ENCODE measurements around the gene EIF4G3.

DNA sequence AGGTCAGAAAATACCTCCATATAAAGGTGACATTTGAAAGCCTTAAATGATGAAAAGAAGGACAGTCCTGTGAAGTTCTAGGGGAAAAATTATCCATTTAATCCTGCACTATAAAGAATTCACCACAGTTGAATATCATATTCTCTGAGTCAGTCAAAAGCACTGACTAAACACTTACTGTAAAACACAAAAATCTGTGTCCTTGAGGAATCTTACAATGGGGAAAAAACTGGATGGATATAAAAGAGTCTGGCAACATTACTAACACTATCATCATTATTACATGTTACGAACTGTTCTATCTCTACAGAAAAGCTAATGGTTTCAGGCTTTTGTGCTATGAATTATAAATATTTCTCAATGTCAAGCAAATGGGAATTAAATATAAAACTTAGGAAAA is 347.2 kb downstream of the EIF4G3 start:
- TF ChIP-seq, protein P1, sequence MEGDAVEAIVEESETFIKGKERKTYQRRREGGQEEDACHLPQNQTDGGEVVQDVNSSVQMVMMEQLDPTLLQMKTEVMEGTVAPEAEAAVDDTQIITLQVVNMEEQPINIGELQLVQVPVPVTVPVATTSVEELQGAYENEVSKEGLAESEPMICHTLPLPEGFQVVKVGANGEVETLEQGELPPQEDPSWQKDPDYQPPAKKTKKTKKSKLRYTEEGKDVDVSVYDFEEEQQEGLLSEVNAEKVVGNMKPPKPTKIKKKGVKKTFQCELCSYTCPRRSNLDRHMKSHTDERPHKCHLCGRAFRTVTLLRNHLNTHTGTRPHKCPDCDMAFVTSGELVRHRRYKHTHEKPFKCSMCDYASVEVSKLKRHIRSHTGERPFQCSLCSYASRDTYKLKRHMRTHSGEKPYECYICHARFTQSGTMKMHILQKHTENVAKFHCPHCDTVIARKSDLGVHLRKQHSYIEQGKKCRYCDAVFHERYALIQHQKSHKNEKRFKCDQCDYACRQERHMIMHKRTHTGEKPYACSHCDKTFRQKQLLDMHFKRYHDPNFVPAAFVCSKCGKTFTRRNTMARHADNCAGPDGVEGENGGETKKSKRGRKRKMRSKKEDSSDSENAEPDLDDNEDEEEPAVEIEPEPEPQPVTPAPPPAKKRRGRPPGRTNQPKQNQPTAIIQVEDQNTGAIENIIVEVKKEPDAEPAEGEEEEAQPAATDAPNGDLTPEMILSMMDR (IDR thresholded peaks at IDR 0.05; ENCODE audit: low read length): no peak
- no peak for TF ChIP-seq EZH2 (IDR thresholded peaks at IDR 0.05; ENCODE audit: borderline replicate concordance, low read length)

Measured in OCI-LY1 (cell line).